Endodermal cell (in vitro differentiated cells): Measurements from ENCODE around the gene CTNNA2. TPM values are rescaled to one million over a fixed set of nuclear protein-coding genes. Genes with fewer than 3 reads are reported as not detected.

Experiments
- DNase-seq: peaks from one replicate; pipeline ENCODE4 v3.0.0-alpha.2; 2017
- H3K27ac ChIP-seq: 2 replicates; pipeline ENCODE4 v1.5.1; 2013; ENCODE audit warnings: mild to moderate bottlenecking, low read depth, low read length, moderate library complexity
- H3K27me3 ChIP-seq: 2 replicates; pipeline ENCODE4 v1.6.1; 2013; ENCODE audit warnings: mild to moderate bottlenecking, low read length, moderate library complexity; ENCODE audit not compliant: insufficient read depth, control insufficient read depth, poor library complexity, severe bottlenecking
- H3K36me3 ChIP-seq: 2 replicates; pipeline ENCODE4 v1.7.0; 2013; ENCODE audit warnings: mild to moderate bottlenecking, low read length, moderate library complexity; ENCODE audit not compliant: control insufficient read depth, insufficient read depth
- H3K4me1 ChIP-seq: one replicate; pipeline ENCODE4 v1.7.0; 2013; ENCODE audit warnings: low read length; ENCODE audit not compliant: control insufficient read depth, insufficient read depth
- H3K4me3 ChIP-seq: 2 replicates; pipeline ENCODE4 v1.5.1; 2013; ENCODE audit warnings: mild to moderate bottlenecking, low read length, moderate library complexity
- H3K9ac ChIP-seq: 2 replicates; pipeline ENCODE4 v1.6.1; 2013; ENCODE audit warnings: mild to moderate bottlenecking, low read length, moderate library complexity; ENCODE audit not compliant: poor library complexity, severe bottlenecking; ENCODE audit errors: extremely low read depth
- H3K9me3 ChIP-seq: 2 replicates; pipeline ENCODE4 v1.6.1; 2013; ENCODE audit warnings: mild to moderate bottlenecking, low read length, moderate library complexity; ENCODE audit not compliant: control insufficient read depth
- H3K27ac Mint-ChIP-seq: 2 replicates; pipeline ENCODE4 v1.8.0; 2020; ENCODE audit warnings: mixed read lengths
- H3K27me3 Mint-ChIP-seq: 2 replicates; pipeline ENCODE4 v1.8.0; 2021; ENCODE audit warnings: mild to moderate bottlenecking, mixed read lengths; ENCODE audit not compliant: insufficient read depth
- H3K36me3 Mint-ChIP-seq: 2 replicates; pipeline ENCODE4 v1.8.0; 2020; ENCODE audit warnings: low read depth, mixed read lengths
- H3K4me1 Mint-ChIP-seq: 2 replicates; pipeline ENCODE4 v1.8.0; 2020; ENCODE audit warnings: mixed read lengths
- H3K4me3 Mint-ChIP-seq: 2 replicates; pipeline ENCODE4 v1.8.0; 2020; ENCODE audit warnings: mild to moderate bottlenecking, moderate library complexity, mixed read lengths
- H3K9me3 Mint-ChIP-seq: 2 replicates; pipeline ENCODE4 v1.8.0; 2020; ENCODE audit warnings: mild to moderate bottlenecking, mixed read lengths
- CTCF ChIP-seq: fragments of 200-600 bp; sonication (generic); conservative IDR thresholded peaks from 2 replicates; pipeline ENCODE4 v1.5.0; 2021; ENCODE audit warnings: antibody characterized with exemption, mild to moderate bottlenecking
- WGBS, 2 experiments: methylation state at CpG; one replicate each; pipeline versions ENCODE4 v1.1.5 to v1.1.7; 2013; ENCODE audit warnings: missing lambda C conversion rate in 2 of 2, mixed read lengths in 1 of 2; ENCODE audit not compliant: insufficient coverage in 1 of 2, insufficient read length in 1 of 2; 5-methylcytosine and 5-hydroxymethylcytosine counted together
- total RNA-seq, 2 donors: library from RNA; stranded (reverse); fragmentation: NEBNext Ultra II Directional in 1 of 2; extraction: Animal tissue kit (Norgen Biotek cat#: 25700) in 1 of 2; gene quantifications; 2 replicates in 1 of 2; 3 replicates in 1 of 2; pipeline ENCODE4 v1.2.1, GENCODE V29; 2021

CTNNA2 gene
- total RNA-seq, 2 donors from 2014 or later, result 7.7 to 9.8 TPM

GRCh38 chr2:80322311-80322920 is 809.6 kb downstream of the CTNNA2 start:
- 52 to 80% methylated on average over 20 to 42 of the region's 42 CpGs for WGBS, 2 experiments
- H3K9me3 ChIP-seq, result no peaks in the 10 kb centered on the region
- Mint-ChIP-seq H3K36me3 (no peaks in the 10 kb centered on the region), H3K27ac (no peak overlapping the region), H3K9me3 (no peaks in the 10 kb centered on the region), H3K4me1 (peaks cover 24% of the 10 kb centered on the region), H3K27me3 (peaks cover 15% of the 10 kb centered on the region), H3K4me3 (no peak overlapping the region)
- no peaks in the 10 kb centered on the region for H3K36me3 ChIP-seq
- peaks cover 18% of the 10 kb centered on the region for H3K27me3 ChIP-seq
- peak; percentile 65 for DNase-seq
- H3K4me1 ChIP-seq, result peaks cover 3% of the 10 kb centered on the region
- no peak overlapping the region for H3K27ac ChIP-seq
- no peak overlapping the region for H3K4me3 ChIP-seq
- H3K9ac ChIP-seq, result no peak overlapping the region
- TF ChIP-seq CTCF, result no peak

- Mint-ChIP-seq H3K9me3 (no peaks in the 10 kb centered on the region), H3K27me3 (peaks cover 11% of the 10 kb centered on the region), H3K27ac (no peak overlapping the region), H3K4me3 (no peak overlapping the region), H3K36me3 (no peaks in the 10 kb centered on the region), H3K4me1 (peaks cover 30% of the 10 kb centered on the region)
- Histone ChIP-seq H3K9ac (no peak overlapping the region), H3K27me3 (peaks cover 18% of the 10 kb centered on the region), H3K9me3 (no peaks in the 10 kb centered on the region), H3K4me3 (no peak overlapping the region), H3K4me1 (peaks cover 3% of the 10 kb centered on the region), H3K36me3 (no peaks in the 10 kb centered on the region), H3K27ac (no peak overlapping the region)
- peak; percentile 49 for DNase-seq
- 81 to 93% methylated on average over 11 to 14 of the region's 14 CpGs for WGBS, 2 experiments
- no peak for TF ChIP-seq CTCF
Observed at GRCh38 chr2:80322958-80323357, 810.1 kb downstream of the CTNNA2 start.

- Mint-ChIP-seq H3K9me3 (no peaks in the 10 kb centered on the region), H3K4me1 (peaks cover 31% of the 10 kb centered on the region), H3K4me3 (no peak overlapping the region), H3K27ac (no peak overlapping the region), H3K36me3 (no peaks in the 10 kb centered on the region), H3K27me3 (peaks cover 11% of the 10 kb centered on the region)
- H3K27ac ChIP-seq, result no peak overlapping the region
- peaks cover 18% of the 10 kb centered on the region for H3K27me3 ChIP-seq
- 85% methylated on average over 1 of the region's 1 CpG; no CpG with 5 or more reads in 1 of the 2 experiments for WGBS, 2 experiments
- peak; percentile 52 for TF ChIP-seq CTCF
- no peaks in the 10 kb centered on the region for H3K36me3 ChIP-seq
- H3K9ac ChIP-seq, result no peak overlapping the region
- H3K9me3 ChIP-seq, result no peaks in the 10 kb centered on the region
- DNase-seq, result no peak
- H3K4me3 ChIP-seq, result no peak overlapping the region
- H3K4me1 ChIP-seq, result peaks cover 3% of the 10 kb centered on the region
Observed at GRCh38 chr2:80323610-80324009, 810.8 kb downstream of the CTNNA2 start.
